Measurements from ENCODE around the gene YRDC. TPM values are rescaled to one million over a fixed set of nuclear protein-coding genes. Genes with fewer than 3 reads are reported as not detected.

The YRDC gene
- total RNA-seq, 1 donor from 2014 or later, result 12.9 TPM

DNA sequence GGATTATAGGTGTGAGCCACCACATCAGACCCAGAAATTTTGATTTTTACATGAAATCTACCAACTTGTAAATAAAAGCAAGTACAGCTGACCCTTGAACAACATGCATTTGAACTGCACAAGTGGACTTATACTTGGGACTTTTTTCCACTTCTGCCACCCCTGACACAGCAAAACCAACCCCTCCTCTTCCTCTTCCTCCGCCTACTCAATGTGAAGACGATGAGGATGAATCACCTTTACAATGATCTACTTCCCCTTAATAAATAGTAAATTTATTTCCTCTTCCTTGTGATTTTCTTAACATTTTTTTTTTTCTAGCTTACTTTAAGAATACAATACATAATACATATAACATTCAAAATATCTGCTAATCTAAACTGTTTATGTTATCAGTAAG is 17.5 kb upstream of the YRDC start:
- Mint-ChIP-seq H3K27me3 (ENCODE audit: insufficient read depth, low read depth) (peaks cover 2% of the 10 kb centered on the region), H3K27ac (no peak overlapping the region), H3K4me1 (no peaks in the 10 kb centered on the region), H3K4me3 (no peak overlapping the region), H3K9me3 (no peaks in the 10 kb centered on the region), H3K36me3 (peaks cover 12% of the 10 kb centered on the region)
- Histone ChIP-seq H3K4me1 (no peaks in the 10 kb centered on the region), H2AFZ (replicated peaks) (no peak overlapping the region), H3K9me3 (ENCODE audit: low read depth) (no peaks in the 10 kb centered on the region), H3K4me3 (no peak overlapping the region), H3K4me2 (no peak overlapping the region), H3K79me2 (ENCODE audit: low read depth) (no peaks in the 10 kb centered on the region), H3K36me3 (peaks cover 4% of the 10 kb centered on the region), H3F3A (ENCODE audit: low read depth) (no peaks in the 10 kb centered on the region), H3K9ac (no peak overlapping the region), H3K27ac (no peak overlapping the region), H3K27me3 (no peaks in the 10 kb centered on the region), H4K20me1 (ENCODE audit: low read depth) (no peaks in the 10 kb centered on the region)
- TF ChIP-seq EZH2phosphoT487 (IDR thresholded peaks at IDR 0.05) (no peak), EZH2 (IDR thresholded peaks at IDR 0.05) (no peak)
- TF ChIP-seq, protein P1, sequence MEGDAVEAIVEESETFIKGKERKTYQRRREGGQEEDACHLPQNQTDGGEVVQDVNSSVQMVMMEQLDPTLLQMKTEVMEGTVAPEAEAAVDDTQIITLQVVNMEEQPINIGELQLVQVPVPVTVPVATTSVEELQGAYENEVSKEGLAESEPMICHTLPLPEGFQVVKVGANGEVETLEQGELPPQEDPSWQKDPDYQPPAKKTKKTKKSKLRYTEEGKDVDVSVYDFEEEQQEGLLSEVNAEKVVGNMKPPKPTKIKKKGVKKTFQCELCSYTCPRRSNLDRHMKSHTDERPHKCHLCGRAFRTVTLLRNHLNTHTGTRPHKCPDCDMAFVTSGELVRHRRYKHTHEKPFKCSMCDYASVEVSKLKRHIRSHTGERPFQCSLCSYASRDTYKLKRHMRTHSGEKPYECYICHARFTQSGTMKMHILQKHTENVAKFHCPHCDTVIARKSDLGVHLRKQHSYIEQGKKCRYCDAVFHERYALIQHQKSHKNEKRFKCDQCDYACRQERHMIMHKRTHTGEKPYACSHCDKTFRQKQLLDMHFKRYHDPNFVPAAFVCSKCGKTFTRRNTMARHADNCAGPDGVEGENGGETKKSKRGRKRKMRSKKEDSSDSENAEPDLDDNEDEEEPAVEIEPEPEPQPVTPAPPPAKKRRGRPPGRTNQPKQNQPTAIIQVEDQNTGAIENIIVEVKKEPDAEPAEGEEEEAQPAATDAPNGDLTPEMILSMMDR (IDR thresholded peaks at IDR 0.05), result no peak
- DNase-seq (ENCODE audit: low spot score), result no peak

DNA sequence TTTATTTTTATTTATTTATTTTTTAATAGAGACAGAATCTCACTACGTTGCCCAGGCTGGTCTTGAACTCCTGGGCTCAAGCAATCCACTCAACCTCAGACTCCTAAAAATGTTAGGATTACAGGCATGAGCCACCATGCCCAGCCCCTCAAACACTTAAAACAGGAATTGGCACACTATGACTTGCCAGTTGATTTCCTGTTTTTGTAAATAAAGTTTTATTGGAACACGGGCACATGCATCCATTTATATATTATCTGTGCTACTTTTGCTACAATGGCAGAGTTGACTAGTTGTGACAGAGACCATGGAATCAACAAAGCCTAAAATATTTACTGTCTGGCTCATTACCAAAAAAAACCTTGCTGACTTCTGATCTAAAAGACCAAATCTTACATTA is 16.0 kb upstream of the YRDC start:
- H3K4me2 ChIP-seq, result no peak overlapping the region
- no peak overlapping the region for H3K27ac Mint-ChIP-seq

DNA sequence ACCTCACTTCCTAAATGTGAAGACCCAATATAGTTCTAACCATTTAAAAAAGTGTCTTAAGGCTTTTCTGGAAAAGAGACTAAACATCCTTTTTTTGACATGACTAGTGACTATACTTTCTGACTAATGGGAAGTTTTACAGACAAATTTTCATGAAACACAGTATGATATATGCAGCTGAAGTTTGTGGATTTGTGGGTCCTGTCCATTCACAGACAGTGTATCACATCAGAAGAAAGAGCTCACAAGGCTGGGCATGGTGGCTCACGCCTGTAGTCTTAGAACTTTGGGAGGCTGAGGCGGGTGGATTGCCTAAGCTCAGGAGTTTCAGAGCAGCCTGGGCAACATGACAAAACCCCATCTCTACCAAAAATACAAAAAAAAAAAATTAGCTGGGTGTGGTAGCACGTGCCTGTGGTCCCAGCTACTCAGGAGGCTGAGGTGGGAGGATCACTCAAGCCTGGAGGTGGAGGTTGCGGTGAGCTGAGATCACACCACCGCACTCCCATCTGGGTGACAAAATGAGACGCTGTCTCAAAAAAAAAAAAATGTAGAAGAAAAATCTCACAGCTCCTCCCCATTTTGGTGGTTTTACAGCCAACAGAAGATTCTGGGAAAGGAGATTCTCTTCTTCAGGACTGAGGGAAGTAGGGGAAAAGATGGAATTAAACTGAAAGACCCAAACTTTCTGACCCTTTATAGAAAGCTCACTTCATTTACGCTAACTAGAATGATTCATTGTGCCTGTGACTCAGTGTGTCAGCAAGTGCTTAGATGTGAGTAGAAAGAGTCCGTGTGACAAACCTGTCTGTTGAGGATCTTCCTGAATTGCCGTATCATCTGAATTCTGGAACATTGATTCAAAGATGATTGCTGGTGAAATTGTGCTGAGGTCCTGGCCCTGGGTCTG is 15.2 kb upstream of the YRDC start:
- Histone ChIP-seq H3K4me3 (no peak overlapping the region), H3F3A (ENCODE audit: low read depth) (no peaks in the 10 kb centered on the region), H3K27ac (no peak overlapping the region), H3K9me3 (ENCODE audit: low read depth) (no peaks in the 10 kb centered on the region), H2AFZ (replicated peaks) (no peak overlapping the region), H3K79me2 (ENCODE audit: low read depth) (no peaks in the 10 kb centered on the region), H3K36me3 (peaks cover 4% of the 10 kb centered on the region), H3K27me3 (no peaks in the 10 kb centered on the region), H3K4me1 (no peaks in the 10 kb centered on the region), H4K20me1 (ENCODE audit: low read depth) (peaks cover under 1% of the 10 kb centered on the region), H3K4me2 (no peak overlapping the region), H3K9ac (no peak overlapping the region)
- Mint-ChIP-seq H3K36me3 (peaks cover 16% of the 10 kb centered on the region), H3K9me3 (no peaks in the 10 kb centered on the region), H3K4me3 (no peak overlapping the region), H3K27me3 (ENCODE audit: insufficient read depth, low read depth) (peaks cover 2% of the 10 kb centered on the region), H3K27ac (no peak overlapping the region), H3K4me1 (no peaks in the 10 kb centered on the region)
- TF ChIP-seq EZH2phosphoT487 (IDR thresholded peaks at IDR 0.05) (no peak), EZH2 (IDR thresholded peaks at IDR 0.05) (no peak)
- TF ChIP-seq, protein P1 (IDR thresholded peaks at IDR 0.05), result no peak
- DNase-seq (ENCODE audit: low spot score), result no peak

More for the DNA sequence above, 16.0 kb upstream of the YRDC start:
- H3K27ac ChIP-seq, result no peak overlapping the region
- no peaks in the 10 kb centered on the region for H3K27me3 ChIP-seq
- no peaks in the 10 kb centered on the region for H3K4me1 ChIP-seq
- DNase-seq (ENCODE audit: low spot score), result no peak
- peaks cover 16% of the 10 kb centered on the region for H3K36me3 Mint-ChIP-seq
- no peaks in the 10 kb centered on the region for H3K9me3 Mint-ChIP-seq
- H3K9ac ChIP-seq, result no peak overlapping the region
- H3F3A ChIP-seq (ENCODE audit: low read depth), result no peaks in the 10 kb centered on the region
- no peak overlapping the region for H2AFZ ChIP-seq (replicated peaks)
- H3K4me1 Mint-ChIP-seq, result no peaks in the 10 kb centered on the region
- H3K36me3 ChIP-seq, result peaks cover 4% of the 10 kb centered on the region
- H3K4me3 ChIP-seq, result no peak overlapping the region
- no peak for TF ChIP-seq EZH2phosphoT487 (IDR thresholded peaks at IDR 0.05)
- TF ChIP-seq, protein P1 (IDR thresholded peaks at IDR 0.05), result no peak
- TF ChIP-seq EZH2 (IDR thresholded peaks at IDR 0.05), result no peak
- H3K79me2 ChIP-seq (ENCODE audit: low read depth), result no peaks in the 10 kb centered on the region
- H3K27me3 Mint-ChIP-seq (ENCODE audit: insufficient read depth, low read depth), result peaks cover 2% of the 10 kb centered on the region
- no peaks in the 10 kb centered on the region for H3K9me3 ChIP-seq (ENCODE audit: low read depth)
- no peaks in the 10 kb centered on the region for H4K20me1 ChIP-seq (ENCODE audit: low read depth)
- no peak overlapping the region for H3K4me3 Mint-ChIP-seq
